ENCODE results near the gene LETM1.

Gene LETM1

DNA sequence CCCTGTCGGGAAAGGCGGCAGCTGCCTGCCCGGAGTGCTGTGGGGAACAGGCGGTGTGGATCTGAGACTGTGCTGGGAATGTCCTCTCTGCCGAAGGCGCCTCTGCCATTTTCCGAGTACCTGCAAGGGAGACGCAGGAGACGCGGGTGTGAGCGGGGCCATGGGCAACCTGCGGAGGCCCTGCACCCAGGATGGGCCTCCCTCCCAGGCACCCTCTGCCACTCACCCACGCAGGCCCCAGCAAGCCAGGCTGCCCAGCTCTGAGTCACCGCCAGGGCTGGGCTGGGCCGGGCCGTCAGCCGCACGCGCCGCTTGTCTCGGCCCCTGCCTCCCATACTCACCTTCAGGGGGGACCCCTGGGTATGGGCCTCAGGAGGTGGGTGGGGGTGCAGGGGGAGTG, 66.4 kb downstream of the LETM1 start:
- TF ChIP-seq, protein P1, sequence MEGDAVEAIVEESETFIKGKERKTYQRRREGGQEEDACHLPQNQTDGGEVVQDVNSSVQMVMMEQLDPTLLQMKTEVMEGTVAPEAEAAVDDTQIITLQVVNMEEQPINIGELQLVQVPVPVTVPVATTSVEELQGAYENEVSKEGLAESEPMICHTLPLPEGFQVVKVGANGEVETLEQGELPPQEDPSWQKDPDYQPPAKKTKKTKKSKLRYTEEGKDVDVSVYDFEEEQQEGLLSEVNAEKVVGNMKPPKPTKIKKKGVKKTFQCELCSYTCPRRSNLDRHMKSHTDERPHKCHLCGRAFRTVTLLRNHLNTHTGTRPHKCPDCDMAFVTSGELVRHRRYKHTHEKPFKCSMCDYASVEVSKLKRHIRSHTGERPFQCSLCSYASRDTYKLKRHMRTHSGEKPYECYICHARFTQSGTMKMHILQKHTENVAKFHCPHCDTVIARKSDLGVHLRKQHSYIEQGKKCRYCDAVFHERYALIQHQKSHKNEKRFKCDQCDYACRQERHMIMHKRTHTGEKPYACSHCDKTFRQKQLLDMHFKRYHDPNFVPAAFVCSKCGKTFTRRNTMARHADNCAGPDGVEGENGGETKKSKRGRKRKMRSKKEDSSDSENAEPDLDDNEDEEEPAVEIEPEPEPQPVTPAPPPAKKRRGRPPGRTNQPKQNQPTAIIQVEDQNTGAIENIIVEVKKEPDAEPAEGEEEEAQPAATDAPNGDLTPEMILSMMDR (IDR thresholded peaks at IDR 0.05), result no peak

DNA sequence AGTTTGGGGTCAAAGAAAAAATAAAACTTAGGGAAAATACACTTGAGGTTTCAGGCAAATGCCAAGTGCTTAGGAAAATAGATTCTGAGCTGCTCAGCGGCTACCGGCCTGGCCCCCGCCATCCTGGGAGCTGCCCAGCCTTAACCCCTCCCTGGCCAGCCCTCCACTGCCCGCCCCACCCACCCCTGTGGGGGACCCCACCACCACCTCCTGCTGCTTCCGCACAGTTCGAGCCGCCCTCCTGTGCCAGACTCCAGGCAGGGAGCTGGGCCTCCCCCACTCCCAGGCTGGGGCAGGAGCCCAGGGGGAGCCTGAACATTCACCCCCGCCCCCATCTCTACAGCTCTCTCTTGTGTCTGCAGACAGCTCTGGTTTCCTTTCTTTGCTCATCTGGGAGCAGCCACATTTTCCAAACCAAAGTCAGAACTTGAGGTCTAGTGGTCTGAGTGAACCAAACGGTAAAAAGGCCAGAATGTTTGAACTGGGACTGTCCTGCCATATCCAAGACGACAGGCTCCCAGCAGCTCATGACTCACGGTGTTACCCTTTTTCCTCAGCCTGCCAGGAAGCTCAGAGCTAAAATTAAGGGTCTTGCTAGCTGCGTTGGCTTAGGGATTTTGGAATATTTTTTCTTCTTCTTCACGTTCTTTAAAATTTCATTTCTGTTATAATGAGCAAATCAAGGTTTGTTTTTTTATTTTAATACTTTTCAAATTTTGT, 67.5 kb downstream of the LETM1 start:
- TF ChIP-seq, protein P1 (IDR thresholded peaks at IDR 0.05), result no peak

DNA sequence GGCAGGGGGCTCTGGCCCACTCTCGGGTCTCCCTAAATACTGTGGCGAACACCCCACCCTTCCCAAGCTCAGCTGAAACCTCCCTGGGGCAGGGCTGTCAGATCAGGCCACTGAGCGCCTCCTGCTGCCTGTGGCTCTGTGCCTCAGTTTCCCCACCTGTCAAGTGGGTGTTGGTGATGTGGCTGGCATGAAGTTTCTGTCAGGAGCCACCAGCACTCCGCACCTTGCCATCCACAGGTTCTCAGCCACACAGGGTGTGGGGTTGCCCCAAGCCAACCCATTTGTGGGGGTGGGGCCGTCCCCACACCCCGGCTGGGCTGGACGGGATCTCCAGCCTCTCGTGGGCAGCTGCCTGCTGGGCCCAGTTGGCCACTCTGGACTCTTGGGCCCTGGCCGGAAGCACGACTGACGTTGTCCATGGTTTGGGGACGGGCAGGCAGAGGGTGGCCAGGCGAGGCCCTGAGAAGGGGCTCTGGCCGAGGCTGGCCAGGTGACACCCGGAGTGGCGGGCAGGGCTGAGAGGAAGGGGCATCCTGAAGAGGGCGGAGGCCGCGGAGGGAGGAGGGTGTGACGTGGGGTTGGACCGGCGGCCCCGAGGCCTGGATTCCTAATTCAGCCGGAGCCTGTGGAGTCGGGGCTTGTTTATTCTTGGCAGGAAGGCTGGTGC, 68.4 kb downstream of the LETM1 start:
- TF ChIP-seq, protein P1 (IDR thresholded peaks at IDR 0.05), result no peak

DNA sequence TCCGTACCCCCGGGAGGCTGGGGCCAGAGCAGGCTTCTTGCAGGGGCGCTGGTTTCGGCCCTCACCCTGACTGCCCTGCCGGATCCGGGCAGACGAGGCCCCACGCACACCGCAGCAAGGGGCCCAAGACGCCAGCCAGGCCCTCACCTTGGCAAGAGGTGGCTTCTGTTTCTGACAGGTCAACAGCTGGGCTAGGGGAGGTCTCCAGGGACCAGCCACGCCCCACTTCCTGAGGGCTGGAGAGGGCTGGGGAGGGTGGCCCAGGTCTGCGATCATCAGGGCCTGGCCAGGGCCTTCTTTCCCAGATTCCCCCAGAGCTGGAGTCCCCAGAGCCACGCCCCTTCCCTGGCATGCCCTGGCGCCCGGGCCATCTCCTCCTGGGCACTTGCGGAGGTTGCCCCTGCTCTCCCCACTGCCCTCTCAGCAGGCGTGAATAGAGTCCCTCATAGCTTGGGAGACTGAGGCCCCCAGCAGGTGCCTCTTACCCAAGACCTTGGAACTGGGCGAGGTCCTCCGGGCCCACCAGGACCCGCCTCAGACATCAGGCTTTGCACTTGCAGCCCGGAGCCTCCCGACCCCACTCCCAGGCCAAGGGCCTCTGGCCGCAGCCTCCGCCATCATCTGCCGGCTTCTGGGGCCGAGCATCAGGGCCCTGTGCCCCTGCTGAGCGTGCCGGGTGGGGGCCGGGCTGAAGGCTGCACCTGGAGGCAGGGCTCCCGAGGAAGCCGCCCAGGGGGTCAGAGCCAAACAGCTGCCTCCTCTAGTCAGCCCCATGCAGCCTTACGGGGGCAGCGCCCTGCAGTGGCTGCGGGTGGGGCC, 69.2 kb downstream of the LETM1 start:
- TF ChIP-seq, protein P1 (IDR thresholded peaks at IDR 0.05), result no peak

DNA sequence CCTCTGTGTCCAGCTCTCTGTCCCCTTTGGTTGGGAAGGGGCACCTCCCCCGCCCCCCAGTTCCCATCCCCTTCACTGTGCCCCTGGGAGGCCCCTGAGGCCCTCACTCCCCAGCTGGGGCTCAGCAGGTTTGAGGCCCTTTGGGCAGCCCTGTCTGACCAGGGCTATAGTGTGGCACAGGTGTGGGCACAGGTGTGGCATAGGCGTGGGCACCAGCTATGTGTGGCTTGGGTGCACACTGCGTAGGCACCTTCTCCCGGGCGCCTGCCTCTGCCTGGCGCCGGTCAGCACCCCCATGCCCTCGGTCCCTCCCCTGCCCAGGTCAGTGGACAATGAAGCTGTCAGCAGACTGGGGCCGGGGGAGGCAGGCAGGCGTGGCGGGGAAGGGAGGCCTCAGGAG, 70.4 kb downstream of the LETM1 start:
- TF ChIP-seq, protein P1 (IDR thresholded peaks at IDR 0.05), result no peak

DNA sequence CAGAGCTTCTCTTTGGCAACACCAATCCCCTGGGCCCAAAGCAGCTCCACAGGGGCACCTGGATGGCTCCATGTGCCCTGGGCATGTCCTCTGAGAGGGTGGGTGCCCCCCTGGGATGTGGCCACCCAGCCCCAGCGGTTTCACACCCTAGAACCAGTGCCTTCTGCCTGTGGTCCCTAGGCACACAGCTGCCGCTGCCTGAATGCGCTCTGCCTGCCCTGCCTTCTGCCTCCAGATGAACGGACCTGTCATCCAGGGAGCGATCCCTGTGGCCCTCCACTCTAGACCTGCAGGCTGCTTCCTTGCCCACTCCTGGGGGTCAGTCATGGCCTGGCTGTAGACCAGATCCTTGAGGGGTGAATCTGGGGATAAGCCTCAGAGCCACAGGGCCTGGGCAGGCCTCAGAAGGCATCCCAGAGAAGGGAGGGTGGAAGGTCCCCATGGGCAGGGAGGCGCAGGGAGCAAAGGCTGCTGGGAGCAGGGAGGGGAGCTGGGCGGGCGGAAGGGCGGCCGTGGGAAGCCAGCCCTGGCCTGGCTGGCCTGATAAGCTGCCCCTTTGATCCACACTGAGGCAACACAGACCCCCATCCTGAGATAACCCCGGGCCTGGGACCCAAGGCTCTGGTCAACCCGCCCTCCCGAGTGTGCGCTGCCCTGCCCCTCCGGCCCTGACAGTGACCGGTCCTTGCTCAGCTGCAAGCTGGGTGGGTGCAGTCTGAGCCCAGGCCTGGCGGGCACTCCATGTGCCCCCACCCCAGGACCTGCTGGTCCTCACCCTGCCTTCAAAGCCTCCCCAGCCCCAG, 71.0 kb downstream of the LETM1 start:
- TF ChIP-seq, protein P1 (IDR thresholded peaks at IDR 0.05), result no peak

DNA sequence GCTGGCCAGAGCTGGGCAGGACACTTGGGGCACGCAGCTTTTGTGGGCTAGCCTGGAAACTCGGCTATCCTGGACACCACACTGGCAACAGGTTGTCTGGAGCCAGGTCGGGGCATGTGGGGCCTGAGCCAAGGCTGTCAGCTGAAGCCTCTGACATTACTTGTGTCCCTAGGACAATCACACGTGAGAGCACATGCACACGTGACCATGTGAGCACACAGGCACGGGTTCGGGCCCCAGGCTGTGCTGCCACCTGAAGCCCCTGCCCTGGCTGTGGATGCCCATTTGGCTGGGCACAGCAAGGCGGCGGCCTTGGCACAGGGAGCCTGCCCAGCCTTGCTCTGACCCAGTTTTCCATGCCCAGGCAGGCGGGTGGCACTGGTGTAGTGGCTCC, 71.6 kb downstream of the LETM1 start:
- TF ChIP-seq, protein P1 (IDR thresholded peaks at IDR 0.05), result no peak
